HG02970 (cell line): Measurements from ENCODE around the gene FBXL19.

Experiments used
- ATAC-seq: cut with Tn5 transposase; IDR thresholded peaks from one replicate; pipeline ENCODE4 v1.9.1; 2021; ENCODE audit warnings: mild to moderate bottlenecking, moderate library complexity, moderate number of reproducible peaks; ENCODE audit not compliant: unreplicated experiment, low FRiP score

Gene FBXL19

DNA sequence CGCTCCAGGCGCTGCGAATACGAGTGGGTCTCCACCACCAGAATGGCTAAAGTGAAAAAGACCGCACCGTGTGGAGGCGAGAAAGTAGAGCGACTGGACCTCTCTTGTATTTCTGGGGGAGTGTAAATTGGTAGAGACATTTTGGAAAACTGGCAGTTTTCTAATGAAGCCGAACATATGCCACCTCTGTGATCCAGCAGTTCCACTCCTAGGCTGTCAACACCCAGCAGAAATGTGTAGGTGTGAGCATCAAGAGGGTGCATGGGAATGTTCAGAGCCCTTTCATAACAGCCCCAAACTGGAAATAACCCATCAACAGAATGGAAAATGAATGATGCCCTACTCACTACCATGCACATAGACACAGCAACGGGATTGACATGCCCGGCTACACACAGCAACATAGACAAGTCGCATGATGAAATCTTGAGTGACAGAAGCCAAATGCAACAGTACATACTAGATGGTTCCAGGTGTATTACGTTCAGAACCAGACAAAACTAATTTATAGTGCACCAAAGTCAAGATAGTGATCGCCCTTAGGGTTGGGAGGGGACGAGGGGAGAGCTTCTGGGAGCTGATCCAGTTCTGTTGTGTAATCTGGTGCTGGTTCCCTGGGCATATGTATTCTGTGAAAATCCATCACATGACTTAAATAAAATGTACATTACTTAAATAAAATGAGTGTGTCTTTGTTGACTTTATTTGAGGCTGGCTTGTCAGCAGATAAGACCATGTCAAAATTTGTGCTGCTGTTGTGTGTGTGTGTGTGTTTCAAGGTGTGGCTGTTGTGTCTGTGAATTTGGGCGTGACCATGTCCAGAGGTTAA is 28.6 kb upstream of the FBXL19 start:
- no peak for ATAC-seq

DNA sequence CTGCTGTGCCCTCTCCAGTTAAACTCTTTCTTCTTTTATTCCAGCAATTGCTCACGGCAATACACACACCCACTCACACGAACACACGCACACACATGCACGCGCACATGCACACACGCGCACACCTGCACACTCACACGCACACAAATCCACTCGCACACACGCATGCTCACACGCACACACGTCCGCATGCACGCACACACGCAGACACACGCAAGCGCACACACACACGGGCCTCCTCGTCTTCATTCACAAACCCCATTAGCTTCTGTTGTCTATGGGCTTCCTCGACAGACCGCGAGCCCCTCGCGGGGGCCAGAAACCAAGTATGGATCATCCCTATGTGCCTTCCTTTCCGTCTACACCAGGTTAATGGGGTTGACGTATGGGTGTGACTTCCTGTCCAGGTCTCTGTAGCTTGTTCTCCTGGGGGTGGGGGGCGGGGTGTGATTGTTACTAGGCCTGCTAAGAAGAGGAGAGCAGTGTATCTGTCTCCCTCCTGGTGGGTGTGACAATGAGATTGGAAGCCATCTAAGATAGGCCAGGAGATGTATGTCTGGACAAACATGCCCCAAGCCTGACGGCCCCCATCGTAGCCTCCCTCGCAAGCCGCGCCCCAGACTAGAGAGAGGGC is 27.6 kb upstream of the FBXL19 start:
- ATAC-seq, result no peak

DNA sequence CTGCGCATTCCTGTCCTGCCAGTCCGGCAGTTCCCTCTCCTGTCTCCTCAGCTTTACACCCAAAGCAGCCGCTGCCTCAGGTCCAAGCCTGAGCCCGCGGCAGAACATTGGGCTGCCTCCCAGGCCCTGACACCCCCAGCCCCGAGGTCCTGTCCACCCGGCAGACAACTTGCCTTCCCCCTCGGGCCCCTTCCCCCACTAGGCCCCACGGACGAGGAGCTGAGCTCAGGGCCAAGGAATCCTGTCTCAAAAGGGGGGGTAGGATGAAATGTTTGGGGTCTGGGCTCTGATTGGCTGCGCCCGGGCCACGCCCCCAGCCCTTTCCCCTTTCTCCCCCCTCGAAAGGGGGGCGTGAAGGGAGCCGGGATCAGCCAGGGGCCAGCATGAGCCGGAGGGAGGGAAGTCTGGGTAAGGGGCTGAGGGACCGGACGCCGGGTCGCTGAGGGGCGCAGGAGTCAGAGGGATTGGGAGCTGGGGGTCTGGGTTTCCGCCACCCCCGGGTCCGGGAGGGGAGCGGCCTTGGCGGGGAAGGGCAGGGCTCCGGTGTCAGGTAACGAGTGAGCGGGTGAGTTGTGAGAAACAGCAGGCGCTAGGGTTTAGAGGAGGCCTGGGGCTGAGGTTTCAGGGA is 27.0 kb upstream of the FBXL19 start, which contains the start of gene CTF1:
TSS of gene CTF1 (plus strand) at position 354 of the 628 bp plus-strand sequence. CDS start at position 384, 30 bp downstream.
- no peak for ATAC-seq

DNA sequence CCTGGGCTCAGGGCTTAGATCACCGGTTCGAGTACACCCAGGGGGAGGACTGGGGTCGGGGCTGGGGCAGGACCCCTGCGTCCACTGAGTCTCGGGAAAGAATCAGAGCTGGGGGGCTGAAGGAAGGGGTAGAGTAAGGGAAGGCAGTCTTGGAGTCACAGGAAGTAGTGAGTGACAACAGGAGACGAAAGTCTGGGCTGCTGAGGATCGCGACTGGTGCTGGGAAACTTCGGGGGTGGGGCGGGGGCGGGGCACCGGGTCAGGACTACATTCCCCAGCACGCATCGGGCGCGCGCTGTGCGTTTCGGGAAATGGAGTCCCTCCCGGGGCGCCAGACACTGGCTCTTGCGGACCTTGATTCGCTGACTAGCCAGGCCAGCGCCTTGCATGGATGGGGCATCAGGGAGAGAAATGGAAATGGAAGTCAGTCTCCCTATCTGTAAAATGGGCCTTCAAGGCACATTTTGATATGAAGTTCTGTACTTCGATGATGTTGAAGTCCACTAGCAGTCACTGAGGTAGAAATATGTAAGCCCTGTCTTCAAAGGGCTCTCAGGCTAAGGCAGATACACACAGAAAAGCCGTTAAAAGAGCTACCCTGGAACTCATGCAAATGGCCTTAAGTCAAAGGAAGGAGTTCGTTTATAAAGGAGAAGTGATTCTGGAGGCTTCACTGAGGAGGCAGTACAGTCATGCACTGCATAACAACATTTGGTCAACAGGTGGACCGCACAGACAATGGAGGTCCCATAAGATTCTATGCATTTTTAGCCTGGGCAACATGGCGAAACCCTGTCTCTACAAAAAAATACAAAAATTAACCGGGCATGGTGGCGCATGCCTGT is 26.3 kb upstream of the FBXL19 start:
- no peak for ATAC-seq

DNA sequence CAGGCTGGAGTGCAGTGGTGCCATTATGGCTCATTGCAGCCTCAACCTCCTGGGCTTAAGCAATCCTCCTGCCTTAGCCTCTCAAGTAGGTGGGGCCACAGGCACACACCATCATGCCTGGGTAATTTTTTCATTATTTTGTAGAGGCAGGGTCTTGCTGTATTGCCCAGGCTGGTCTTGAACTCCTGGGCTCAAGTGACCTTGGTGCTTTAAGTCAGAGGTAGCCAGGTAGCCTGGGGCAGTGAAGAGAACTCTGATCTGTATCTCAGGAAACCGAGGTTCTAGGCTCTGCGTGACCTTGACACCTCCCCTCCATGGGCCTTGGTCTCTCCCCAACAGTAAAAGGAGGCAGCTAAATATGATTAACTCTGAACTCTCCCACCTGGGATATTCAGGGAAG is 23.6 kb upstream of the FBXL19 start:
- no peak for ATAC-seq

DNA sequence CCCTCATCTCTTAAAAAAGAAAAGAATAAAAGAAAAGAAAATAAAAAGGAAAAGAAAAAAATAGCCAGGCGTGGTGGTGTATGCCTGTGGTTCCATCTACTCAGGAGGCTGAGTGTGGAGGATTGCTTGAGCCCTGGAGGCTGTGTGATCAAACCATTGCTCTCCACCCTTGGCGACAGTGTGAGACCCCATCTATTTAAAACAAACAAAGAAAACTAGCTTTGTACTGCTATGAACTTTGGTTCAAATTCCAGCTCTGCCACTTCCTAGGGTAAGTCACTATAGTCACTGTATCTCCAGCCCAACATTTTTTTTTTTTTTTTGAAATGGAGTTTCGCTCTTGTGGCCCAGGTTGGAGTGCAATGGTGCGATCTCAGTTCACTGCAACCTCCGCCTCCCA is 22.8 kb upstream of the FBXL19 start:
- no peak for ATAC-seq

DNA sequence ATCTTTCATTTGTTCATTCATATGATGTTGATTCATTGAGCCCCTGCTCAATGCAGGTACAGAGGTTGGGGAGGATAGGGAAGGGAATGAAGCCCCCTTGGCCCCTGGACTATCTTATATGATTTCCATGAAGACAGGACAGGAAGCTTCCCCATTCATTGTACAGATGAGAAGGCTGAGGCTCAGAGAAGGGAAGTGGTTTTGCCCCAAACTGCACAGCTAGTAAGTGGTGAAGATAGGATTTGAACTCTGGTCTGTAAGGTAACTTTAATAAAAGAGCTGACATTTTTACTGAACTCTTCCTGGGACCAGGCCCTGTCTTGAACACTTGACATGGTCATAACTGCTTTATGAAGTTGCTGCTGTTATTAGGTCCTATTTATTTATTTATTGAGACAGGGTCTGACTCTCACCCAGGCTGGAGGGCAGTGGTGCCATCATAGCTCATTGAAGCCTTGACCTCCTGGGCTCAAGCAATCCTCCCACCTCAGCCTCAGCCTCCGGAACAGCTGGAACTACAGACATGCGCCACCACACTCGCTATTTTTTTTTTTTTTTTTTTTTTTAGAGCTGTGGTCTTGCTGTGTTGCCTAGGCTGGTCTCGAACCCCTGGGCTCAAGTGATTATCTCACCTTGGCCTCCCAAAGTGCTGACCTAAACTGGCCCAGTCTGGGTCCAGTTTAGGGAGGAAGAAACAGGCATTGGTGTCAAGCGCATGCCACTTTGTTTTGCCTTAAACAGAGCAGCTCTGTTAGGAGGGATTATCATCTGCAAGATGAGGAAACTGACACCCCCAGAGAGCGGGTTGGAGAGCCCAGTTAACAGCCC is 22.0 kb upstream of the FBXL19 start:
- no peak for ATAC-seq

DNA sequence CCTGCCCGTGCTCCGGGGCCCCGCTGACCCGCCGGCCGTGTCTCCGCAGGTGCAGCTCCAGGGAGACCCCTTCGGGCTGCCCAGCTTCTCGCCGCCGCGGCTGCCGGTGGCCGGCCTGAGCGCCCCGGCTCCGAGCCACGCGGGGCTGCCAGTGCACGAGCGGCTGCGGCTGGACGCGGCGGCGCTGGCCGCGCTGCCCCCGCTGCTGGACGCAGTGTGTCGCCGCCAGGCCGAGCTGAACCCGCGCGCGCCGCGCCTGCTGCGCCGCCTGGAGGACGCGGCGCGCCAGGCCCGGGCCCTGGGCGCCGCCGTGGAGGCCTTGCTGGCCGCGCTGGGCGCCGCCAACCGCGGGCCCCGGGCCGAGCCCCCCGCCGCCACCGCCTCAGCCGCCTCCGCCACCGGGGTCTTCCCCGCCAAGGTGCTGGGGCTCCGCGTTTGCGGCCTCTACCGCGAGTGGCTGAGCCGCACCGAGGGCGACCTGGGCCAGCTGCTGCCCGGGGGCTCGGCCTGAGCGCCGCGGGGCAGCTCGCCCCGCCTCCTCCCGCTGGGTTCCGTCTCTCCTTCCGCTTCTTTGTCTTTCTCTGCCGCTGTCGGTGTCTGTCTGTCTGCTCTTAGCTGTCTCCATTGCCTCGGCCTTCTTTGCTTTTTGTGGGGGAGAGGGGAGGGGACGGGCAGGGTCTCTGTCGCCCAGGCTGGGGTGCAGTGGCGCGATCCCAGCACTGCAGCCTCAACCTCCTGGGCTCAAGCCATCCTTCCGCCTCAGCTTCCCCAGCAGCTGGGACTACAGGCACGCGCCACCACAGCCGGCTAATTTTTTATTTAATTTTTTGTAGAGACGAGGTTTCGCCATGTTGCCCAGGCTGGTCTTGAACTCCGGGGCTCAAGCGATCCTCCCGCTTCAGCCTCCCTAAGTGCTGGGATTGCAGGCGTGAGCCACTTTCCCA is 21.1 kb upstream of the FBXL19 start:
- ATAC-seq, result no peak

DNA sequence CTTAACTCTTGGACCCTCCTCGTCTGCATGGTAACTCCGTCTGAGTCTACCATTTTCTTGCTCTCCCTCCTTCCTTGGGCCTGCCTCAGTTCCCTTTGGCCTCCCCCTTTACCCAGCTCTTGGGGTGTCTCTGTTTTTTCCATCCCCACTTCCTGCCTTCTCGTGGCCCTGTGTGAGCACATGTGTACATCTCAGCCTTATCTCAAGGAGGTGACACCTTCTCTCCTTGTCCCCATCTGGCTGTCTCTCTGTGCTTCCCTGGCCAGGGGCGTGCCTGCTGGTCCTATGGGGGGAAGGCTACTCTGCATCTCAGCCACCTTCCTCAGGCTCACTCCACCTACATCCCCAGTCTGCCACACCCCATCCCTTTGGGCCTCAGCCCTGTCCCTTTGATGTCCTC is 20.4 kb upstream of the FBXL19 start:
- ATAC-seq, result no peak

DNA sequence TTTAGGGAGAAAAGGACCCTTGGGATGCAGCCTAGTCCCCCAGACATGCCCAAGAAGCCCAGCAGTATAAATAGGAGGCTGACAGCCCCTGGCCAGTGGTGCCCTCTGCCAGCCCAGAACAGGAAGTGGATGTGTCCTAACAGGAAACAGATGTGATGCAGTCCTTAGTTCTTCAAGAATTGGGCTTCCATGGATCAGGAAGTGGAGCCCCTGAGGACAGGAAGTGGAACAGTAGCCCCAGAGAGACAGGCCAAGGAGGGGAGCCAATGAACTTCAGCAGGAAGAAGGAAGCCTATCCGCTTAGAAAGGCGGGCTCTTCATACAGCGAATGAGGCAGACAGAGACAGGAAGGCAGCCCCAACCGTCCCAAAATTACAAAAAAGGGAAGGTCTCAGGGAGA is 19.8 kb upstream of the FBXL19 start:
- ATAC-seq, result no peak

DNA sequence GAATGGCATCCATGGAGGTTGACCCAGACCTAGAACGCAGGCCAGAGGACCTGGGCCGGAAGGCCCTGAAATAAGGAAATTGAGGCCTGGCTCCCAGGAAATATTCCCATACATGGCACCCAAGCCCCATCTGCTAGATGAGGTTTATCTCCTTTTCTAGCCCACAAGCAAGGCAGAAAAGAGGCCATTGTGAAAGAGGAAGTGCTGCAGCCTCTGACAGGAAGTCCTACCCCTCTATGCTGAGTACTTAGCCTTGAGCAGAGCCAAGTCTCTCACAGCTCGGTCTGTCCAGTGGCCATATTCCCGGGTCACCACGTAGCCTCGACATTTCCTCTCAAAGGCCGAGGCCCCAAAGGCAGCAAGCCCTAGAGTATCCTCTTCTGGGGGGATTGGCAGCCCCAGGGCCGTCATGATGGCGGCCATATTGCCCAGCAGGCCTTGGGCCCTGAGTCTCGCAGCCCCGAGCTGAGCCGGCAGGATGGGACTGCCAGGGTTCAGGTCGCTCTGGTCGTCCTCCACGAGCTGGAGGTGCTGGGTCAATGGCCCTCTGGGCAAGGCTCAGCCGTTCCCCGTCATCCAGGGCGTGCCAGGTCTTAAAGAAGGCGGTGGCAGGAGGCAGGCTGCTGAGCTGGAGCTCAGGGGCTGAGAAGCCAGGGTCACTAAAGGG is 19.1 kb upstream of the FBXL19 start:
- ATAC-seq, result no peak

DNA sequence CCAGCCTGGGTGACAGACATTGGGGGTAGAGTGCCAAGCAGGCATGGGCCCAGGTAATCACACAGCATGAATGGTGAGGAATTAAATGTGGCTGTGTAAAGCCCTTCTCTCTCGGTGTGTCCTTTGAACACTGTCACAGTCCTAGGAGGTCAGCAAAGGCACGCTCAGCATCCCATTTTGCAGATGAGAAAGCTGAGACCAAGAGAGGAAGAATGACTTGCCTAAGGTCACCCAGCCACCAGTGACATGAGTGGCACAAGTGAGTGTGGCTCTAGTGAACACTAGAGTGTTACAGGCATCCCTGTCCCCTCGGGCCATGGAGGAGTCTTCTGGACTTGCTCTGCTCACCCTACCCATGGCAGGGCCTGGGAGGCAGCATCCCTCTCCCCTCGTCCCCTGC is 16.3 kb upstream of the FBXL19 start:
- ATAC-seq, result no peak

DNA sequence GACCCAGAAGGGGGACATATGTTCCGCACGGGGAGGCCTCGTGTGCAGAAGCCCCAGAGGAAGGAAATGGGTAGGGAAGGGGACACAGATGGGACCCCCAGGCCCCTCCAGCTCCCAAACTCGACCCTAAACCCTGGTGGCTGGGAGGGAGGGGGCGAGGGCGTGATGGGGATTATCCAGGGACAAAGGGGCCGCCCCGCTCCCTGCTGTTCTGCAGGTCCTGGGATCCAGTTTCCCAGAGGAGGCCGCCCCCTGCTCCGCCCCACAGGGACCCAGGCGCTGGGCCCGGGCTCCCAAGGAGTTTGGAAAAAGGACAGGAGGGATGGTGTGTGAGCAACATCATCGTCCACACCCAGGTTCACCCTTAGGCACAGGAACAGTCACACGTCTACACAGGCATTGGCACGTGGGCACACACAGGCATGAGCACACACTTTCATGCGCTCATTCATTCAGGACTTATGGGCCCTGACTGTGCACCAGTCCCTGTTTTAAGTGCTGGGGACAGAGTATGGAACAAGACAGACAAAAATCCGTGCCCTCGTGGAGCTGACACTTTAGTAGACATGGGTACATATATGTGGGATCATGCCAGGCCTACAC is 12.8 kb upstream of the FBXL19 start:
- no peak for ATAC-seq

DNA sequence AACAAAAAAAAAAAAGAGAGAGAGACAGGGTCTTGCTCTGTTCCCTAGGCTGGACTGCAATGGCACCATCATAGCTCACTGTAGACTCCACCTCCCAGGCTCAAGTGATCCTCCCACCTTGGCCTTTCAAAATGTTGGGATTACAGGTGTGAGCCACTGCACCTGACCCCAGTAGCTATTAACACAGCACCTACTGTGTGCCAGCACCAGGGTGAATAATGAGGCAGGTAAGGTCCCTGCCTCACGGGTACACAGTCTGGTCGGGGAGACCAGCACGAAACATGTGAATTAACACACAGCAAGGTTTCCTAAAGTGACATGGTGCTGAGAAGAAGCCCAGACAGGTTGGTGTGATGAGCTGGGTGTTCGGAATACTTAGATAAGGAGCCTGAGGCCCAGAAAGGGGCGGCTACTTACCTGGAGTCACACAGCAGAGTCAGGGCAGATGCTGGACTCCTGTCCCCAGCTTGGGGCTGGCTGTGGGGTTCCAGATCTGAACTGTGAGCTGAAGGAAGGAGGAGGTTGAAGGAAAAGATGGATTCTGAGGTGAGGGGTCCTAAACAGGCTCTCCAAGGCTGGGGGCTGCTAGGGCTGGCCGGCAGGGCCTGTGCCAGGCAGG is 10.5 kb upstream of the FBXL19 start:
- ATAC-seq, result no peak

DNA sequence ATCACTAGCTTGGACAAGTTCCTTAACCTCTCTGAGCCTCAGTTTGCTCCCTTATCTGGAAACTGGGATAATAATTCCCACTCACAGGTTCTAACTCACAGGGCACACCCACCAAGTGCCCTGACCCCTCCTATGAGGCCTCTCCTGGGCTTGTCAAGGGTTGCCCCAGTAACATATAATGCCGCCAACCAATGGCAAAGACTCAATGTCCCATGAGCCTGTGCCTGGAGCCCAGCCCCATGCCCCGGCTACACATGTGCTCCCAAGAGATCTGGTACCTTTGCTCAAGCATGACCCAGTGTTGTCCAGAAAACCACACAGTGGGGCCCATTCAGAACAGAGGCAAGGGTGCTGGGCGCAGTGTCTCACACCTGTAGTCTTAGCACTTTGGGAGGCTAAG is 8.5 kb upstream of the FBXL19 start:
- ATAC-seq, result no peak

DNA sequence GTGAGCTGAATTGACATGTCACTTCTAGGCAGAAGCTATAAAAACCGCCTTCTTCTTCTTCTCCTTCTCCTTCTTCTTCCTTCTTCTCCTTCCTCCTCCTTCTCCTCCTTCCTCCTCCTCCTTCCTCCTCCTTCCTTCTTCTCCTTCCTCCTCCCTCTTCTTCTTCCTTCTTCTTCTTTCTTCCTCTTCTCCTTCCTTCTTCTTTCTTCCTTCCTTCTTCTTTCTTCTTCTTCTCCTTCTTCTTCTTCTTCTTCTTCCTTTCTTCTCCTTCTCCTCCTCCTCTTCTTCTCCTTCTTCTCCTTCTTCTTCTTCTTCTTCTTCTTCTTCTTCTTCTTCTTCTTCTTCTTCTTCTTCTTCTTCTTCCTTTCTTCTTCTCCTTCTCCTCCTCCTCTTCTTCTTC is 4.8 kb upstream of the FBXL19 start:
- no peak for ATAC-seq

DNA sequence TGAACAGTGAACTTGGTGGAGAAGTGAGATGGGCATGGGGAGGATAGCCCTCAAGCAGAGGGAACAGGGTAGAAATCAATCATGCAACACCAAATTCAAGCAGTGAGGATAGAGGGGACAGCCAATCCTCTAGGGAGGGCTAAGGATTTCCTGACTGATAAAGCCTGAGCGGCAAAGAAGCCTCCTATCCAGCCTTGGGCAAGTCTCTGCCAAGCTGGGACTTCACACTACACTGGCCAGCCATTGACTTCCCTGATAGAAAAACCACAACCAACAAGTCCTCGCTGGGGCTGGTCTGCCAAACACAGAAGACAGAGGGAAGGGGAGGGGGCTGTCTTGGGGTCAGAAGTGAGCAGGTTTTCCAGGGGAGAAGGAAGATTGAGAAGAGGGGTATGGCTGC is 2.5 kb upstream of the FBXL19 start:
- no peak for ATAC-seq

DNA sequence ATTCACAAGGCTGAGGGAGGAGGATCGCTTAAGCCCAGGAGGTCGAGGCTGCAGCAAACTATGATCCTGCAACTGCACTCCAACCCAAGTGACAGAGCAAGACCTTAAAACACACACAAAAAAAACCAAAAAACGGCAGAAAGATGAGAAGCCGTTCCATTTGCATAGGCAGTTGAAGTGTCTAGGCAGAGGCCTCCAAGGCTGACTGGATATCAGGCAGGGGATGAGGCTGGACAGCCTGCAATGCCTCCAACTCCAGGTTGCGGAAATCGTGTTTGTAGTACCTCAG is 2.0 kb upstream of the FBXL19 start:
- ATAC-seq, result no peak
